ENCODE results near the gene APEH. TPM values are rescaled to one million over a fixed set of nuclear protein-coding genes. Genes with fewer than 3 reads are reported as not detected.

Gene APEH
- total RNA-seq, 1 donor from 2014 or later, result 141 TPM

DNA sequence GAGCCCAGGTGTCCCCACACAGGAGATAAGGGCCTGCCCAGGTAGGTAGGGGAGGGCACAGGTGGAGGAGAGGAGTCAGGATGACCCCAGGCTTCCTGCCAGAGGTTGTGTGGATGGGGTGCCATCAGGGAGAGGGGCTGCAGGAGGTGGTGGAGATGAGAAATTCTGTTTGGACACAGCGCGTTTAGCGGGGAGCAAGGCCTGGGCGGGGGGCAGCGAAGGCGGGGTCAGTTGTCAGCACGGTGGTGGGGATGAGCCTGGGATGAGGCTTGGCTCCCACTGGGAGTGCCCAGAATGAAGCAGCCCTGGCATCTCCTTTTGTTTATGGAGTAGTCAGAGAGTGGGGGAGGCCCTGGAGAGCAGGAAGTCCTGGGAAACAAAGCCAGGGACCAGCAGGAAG lies 29.8 kb downstream of the APEH start:
- Mint-ChIP-seq H3K27me3 (no peaks in the 10 kb centered on the region), H3K4me1 (ENCODE audit: unreplicated experiment) (no peaks in the 10 kb centered on the region), H3K36me3 (peaks cover 6% of the 10 kb centered on the region), H3K27ac (no peak overlapping the region), H3K4me3 (no peak overlapping the region), H3K9me3 (no peaks in the 10 kb centered on the region)
- DNase-seq (ENCODE audit: extremely low spot score, unreplicated experiment), result no peak
- TF ChIP-seq, protein P1, sequence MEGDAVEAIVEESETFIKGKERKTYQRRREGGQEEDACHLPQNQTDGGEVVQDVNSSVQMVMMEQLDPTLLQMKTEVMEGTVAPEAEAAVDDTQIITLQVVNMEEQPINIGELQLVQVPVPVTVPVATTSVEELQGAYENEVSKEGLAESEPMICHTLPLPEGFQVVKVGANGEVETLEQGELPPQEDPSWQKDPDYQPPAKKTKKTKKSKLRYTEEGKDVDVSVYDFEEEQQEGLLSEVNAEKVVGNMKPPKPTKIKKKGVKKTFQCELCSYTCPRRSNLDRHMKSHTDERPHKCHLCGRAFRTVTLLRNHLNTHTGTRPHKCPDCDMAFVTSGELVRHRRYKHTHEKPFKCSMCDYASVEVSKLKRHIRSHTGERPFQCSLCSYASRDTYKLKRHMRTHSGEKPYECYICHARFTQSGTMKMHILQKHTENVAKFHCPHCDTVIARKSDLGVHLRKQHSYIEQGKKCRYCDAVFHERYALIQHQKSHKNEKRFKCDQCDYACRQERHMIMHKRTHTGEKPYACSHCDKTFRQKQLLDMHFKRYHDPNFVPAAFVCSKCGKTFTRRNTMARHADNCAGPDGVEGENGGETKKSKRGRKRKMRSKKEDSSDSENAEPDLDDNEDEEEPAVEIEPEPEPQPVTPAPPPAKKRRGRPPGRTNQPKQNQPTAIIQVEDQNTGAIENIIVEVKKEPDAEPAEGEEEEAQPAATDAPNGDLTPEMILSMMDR (conservative IDR thresholded peaks at IDR 0.05), result no peak

DNA sequence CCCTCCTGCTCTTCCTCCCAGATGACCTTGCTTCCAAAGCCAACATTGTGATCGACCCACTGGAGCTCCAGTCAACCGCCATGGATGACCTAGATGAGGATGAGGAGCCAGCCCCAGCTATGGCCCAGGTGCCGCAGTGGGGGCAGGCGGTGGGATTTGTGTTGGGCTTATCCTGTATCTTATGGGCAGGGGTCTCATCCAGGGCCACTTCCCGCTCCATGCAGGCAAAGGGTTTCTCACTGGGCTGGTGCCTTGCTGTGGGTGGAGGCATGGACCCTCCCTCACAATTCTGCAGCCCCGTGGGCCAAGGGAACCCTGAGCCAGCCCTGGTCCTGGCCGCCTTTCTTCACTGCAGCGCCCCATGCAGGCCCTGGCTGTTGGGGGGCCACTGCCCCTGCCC lies 30.5 kb downstream of the APEH start:
- DNase-seq (ENCODE audit: extremely low spot score, unreplicated experiment), result no peak
- TF ChIP-seq, protein P1 (conservative IDR thresholded peaks at IDR 0.05), result no peak
- Mint-ChIP-seq H3K36me3 (peaks cover 6% of the 10 kb centered on the region), H3K27ac (no peak overlapping the region), H3K4me1 (ENCODE audit: unreplicated experiment) (no peaks in the 10 kb centered on the region), H3K27me3 (no peaks in the 10 kb centered on the region), H3K4me3 (no peak overlapping the region), H3K9me3 (no peaks in the 10 kb centered on the region)

DNA sequence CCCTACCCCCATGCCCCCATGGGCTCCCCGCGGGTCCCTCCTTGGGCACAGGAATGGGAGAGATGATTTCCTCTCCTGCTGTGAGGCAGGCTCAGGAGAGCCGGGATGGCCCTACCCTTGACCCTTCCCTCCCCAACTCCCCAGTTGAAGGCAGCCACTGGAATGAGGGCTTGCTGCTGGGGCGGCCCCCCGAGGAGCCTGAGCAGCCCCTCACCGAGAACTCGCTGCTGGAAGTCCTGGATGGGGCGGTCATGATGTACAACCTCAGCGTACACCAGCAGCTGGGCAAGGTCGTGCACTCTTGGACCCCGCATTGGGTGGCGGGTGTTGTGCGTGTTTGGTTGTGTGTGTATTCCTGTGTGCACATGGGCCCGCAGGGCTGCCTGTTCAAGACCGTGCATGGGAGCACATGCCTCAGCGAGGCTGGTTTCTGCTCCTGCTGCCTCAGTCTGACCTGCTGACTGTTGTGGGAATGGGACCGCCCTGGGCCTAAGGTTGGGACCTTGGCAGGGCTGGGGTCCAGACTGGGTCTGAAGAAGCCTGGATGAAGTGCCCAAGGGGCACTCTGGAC lies 31.3 kb downstream of the APEH start:
- TF ChIP-seq, protein P1 (conservative IDR thresholded peaks at IDR 0.05), result no peak
- Mint-ChIP-seq H3K27me3 (no peaks in the 10 kb centered on the region), H3K27ac (no peak overlapping the region), H3K36me3 (peaks cover 6% of the 10 kb centered on the region), H3K4me1 (ENCODE audit: unreplicated experiment) (no peaks in the 10 kb centered on the region), H3K9me3 (no peaks in the 10 kb centered on the region), H3K4me3 (no peak overlapping the region)
- DNase-seq (ENCODE audit: extremely low spot score, unreplicated experiment), result no peak

DNA sequence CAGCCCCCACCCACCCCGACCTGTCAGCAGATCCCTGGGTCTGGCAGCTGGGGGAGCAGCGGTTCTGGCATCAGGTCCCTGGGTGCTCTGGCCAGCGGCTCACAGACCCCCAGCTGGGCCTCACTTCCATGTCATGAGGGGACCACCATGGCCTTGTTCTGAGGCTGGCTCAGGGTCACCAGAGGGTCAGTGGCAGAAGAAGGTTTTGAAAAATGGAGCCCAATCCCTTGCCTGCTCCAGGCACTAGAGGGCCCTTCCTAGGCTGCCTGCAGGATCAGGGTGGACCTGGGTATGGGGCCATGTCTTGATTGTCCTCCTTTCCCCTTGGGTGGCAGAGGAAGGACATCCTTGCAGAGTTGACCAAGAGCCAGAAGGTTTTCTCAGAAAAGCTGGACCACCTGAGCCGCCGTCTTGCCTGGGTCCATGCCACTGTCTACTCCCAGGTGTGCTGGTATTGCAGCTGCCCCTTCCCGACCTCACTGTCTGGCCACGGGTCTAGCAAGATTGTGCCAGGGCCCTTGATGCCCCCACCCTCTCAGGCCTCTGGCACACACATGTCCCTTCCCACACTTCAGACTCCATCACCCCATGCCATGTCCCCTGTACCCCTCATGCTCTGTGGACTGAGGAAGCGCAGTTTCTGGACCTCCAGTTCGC lies 32.4 kb downstream of the APEH start:
- Mint-ChIP-seq H3K4me1 (ENCODE audit: unreplicated experiment) (no peaks in the 10 kb centered on the region), H3K9me3 (no peaks in the 10 kb centered on the region), H3K27ac (no peak overlapping the region), H3K4me3 (no peak overlapping the region), H3K27me3 (no peaks in the 10 kb centered on the region), H3K36me3 (peaks cover 6% of the 10 kb centered on the region)
- no peak for DNase-seq (ENCODE audit: extremely low spot score, unreplicated experiment)
- TF ChIP-seq, protein P1 (conservative IDR thresholded peaks at IDR 0.05), result no peak

DNA sequence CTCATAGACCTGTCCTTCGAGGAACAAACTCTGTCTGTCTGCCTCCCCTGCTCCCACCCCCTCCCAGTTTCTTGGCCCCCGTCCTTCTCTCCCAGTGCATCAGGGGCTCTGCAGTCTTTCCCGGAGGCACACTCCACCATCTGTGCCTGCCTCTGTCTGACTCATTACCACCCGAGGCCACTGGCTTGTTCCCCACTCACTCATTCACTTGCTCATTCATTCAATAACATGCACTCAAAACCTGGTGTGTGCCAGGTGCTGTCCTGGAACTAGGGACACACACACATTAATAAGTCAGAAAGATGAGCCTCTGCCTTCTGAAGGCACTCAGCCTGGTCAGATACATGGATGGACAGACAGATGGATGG lies 32.9 kb downstream of the APEH start:
- TF ChIP-seq, protein P1 (conservative IDR thresholded peaks at IDR 0.05), result no peak
- DNase-seq (ENCODE audit: extremely low spot score, unreplicated experiment), result no peak
- H3K27me3 Mint-ChIP-seq, result no peaks in the 10 kb centered on the region
- no peaks in the 10 kb centered on the region for H3K4me1 Mint-ChIP-seq (ENCODE audit: unreplicated experiment)
- H3K36me3 Mint-ChIP-seq, result peaks cover 6% of the 10 kb centered on the region
- H3K4me3 Mint-ChIP-seq, result no peak overlapping the region
- H3K27ac Mint-ChIP-seq, result no peak overlapping the region
- H3K9me3 Mint-ChIP-seq, result no peaks in the 10 kb centered on the region

Data from type B pancreatic cell (in vitro differentiated cells).